Measurements from ENCODE around the gene ZNF552.
"Not testable (repeated sequence)": the region's sequence is repeated elsewhere in the genome, so short reads cannot be mapped to it uniquely, and the experiment has no call there.

DNA sequence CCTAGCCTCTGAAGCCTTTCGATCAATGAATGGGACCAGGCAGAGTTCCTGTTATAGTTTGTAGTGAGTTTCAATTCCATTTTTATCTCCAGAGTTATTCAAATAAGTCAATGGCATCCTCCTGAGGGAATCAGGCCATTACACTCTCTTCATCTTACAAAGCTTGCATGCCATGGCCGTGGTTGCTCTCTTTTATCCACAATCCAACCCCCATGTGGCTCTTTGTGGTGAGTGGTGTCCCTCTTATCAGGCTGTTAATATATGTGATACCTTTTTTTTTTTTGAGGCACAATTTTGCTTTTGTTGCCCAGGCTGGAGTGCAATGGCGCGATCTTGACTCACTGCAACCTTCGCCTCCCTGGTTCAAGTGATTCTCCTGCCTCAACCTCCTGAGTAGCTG lies 22.3 kb upstream of the ZNF552 start:
- TF ChIP-seq, protein P1, sequence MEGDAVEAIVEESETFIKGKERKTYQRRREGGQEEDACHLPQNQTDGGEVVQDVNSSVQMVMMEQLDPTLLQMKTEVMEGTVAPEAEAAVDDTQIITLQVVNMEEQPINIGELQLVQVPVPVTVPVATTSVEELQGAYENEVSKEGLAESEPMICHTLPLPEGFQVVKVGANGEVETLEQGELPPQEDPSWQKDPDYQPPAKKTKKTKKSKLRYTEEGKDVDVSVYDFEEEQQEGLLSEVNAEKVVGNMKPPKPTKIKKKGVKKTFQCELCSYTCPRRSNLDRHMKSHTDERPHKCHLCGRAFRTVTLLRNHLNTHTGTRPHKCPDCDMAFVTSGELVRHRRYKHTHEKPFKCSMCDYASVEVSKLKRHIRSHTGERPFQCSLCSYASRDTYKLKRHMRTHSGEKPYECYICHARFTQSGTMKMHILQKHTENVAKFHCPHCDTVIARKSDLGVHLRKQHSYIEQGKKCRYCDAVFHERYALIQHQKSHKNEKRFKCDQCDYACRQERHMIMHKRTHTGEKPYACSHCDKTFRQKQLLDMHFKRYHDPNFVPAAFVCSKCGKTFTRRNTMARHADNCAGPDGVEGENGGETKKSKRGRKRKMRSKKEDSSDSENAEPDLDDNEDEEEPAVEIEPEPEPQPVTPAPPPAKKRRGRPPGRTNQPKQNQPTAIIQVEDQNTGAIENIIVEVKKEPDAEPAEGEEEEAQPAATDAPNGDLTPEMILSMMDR (IDR thresholded peaks at IDR 0.05) = not testable (repeated sequence)
- TF ChIP-seq POLR2A (IDR thresholded peaks at IDR 0.05) = not testable (repeated sequence)
